Skeletal muscle tissue (tissue), 4 donors: ENCODE results near the gene TNFSF4. TPM values are rescaled to one million over a fixed set of nuclear protein-coding genes. Genes with fewer than 3 reads are reported as not detected.

Source experiments
- H3K27ac ChIP-seq: one replicate; pipeline ENCODE4 v1.7.0; 2013; ENCODE audit warnings: mild to moderate bottlenecking, low read depth, low read length, inconsistent platforms
- H3K27me3 ChIP-seq, 3 donors: one replicate each; pipeline ENCODE4 v1.7.0; 2013; ENCODE audit warnings: low read length in 3 of 3; ENCODE audit not compliant: control insufficient read depth in 3 of 3, insufficient read depth in 3 of 3
- H3K36me3 ChIP-seq, 3 donors: one replicate each; pipeline ENCODE4 v1.7.0; 2013; ENCODE audit warnings: low read length in 3 of 3; ENCODE audit not compliant: control insufficient read depth in 3 of 3, insufficient read depth in 3 of 3
- H3K4me1 ChIP-seq, 3 donors: one replicate each; pipeline ENCODE4 v1.7.0; 2013; ENCODE audit warnings: low read length in 3 of 3, mild to moderate bottlenecking in 3 of 3; ENCODE audit not compliant: control insufficient read depth in 3 of 3, insufficient read depth in 3 of 3
- H3K4me3 ChIP-seq, 3 donors: one replicate each; pipeline ENCODE4 v1.7.0; 2013; ENCODE audit warnings: low read length in 3 of 3
- H3K9ac ChIP-seq, 3 donors: one replicate each; pipeline ENCODE4 v1.7.0; 2013; ENCODE audit warnings: low read length in 3 of 3, mild to moderate bottlenecking in 3 of 3, moderate library complexity in 2 of 3, low read depth in 1 of 3
- H3K9me3 ChIP-seq, 3 donors: one replicate each; pipeline ENCODE4 v1.7.0; 2013; ENCODE audit warnings: low read length in 3 of 3; ENCODE audit not compliant: control insufficient read depth in 3 of 3
- total RNA-seq: library from RNA; depleted of rRNA; stranded (reverse); fragments of >200 nt; gene quantifications from one replicate; pipeline ENCODE4 v1.2.3, GENCODE V29; 2014
- donor health status: Osteomylitis.

Gene TNFSF4
- total RNA-seq, 1 donor from 2014 or later, result 2.6 TPM

- Histone ChIP-seq H3K36me3 (no peaks in the 10 kb centered on the region), H3K4me3 (no peak overlapping the region), H3K9ac (no peak overlapping the region), H3K27ac (no peak overlapping the region), H3K27me3 (no peaks in the 10 kb centered on the region), H3K4me1 (no peaks in the 10 kb centered on the region), H3K9me3 (no peaks in the 10 kb centered on the region)
These were observed 5.9 kb upstream of the TNFSF4 start for GRCh38 chr1:173212952-173213491.

- no peak overlapping the region for H3K4me3 ChIP-seq
- no peaks in the 10 kb centered on the region for H3K4me1 ChIP-seq
- H3K27ac ChIP-seq, result no peak overlapping the region
- H3K9me3 ChIP-seq, result no peaks in the 10 kb centered on the region
- H3K36me3 ChIP-seq, result no peaks in the 10 kb centered on the region
- no peaks in the 10 kb centered on the region for H3K27me3 ChIP-seq
- H3K9ac ChIP-seq, result no peak overlapping the region
These were observed 3.6 kb upstream of the TNFSF4 start for GRCh38 chr1:173210716-173211231.

GRCh38 chr1:173210283-173210682, 3.2 kb upstream of the TNFSF4 start:
- no peaks in the 10 kb centered on the region for H3K36me3 ChIP-seq
- H3K9me3 ChIP-seq, result no peaks in the 10 kb centered on the region
- no peak overlapping the region for H3K27ac ChIP-seq
- H3K4me1 ChIP-seq, result no peaks in the 10 kb centered on the region
- H3K27me3 ChIP-seq, result no peaks in the 10 kb centered on the region
- H3K4me3 ChIP-seq, result no peak overlapping the region
- no peak overlapping the region for H3K9ac ChIP-seq

- H3K27me3 ChIP-seq, result no peaks in the 10 kb centered on the region
- no peak overlapping the region for H3K9ac ChIP-seq
- H3K9me3 ChIP-seq, result no peaks in the 10 kb centered on the region
- H3K4me3 ChIP-seq, result no peak overlapping the region
- no peak overlapping the region for H3K27ac ChIP-seq
- no peaks in the 10 kb centered on the region for H3K4me1 ChIP-seq
- no peaks in the 10 kb centered on the region for H3K36me3 ChIP-seq
These were observed 1.7 kb upstream of the TNFSF4 start for GRCh38 chr1:173208868-173209267.

- Histone ChIP-seq H3K27ac (no peak overlapping the region), H3K9ac (no peak overlapping the region)
These were observed 1.0 kb upstream of the TNFSF4 start for GRCh38 chr1:173208146-173208545.

GRCh38 chr1:173205146-173206051, 1.7 kb downstream of the TNFSF4 start:
- no peak overlapping the region for H3K4me3 ChIP-seq

More at GRCh38 chr1:173208146-173208545, 1.0 kb upstream of the TNFSF4 start:
- H3K4me3 ChIP-seq, result no peak overlapping the region
- no peaks in the 10 kb centered on the region for H3K27me3 ChIP-seq
- H3K9me3 ChIP-seq, result no peaks in the 10 kb centered on the region
- no peaks in the 10 kb centered on the region for H3K36me3 ChIP-seq
- no peaks in the 10 kb centered on the region for H3K4me1 ChIP-seq

GRCh38 chr1:173204693-173205092, 2.4 kb downstream of the TNFSF4 start:
- Histone ChIP-seq H3K27me3 (no peaks in the 10 kb centered on the region), H3K36me3 (no peaks in the 10 kb centered on the region), H3K9ac (no peak overlapping the region), H3K4me1 (no peaks in the 10 kb centered on the region), H3K4me3 (no peak overlapping the region), H3K27ac (no peak overlapping the region), H3K9me3 (no peaks in the 10 kb centered on the region)

More at GRCh38 chr1:173205146-173206051, 1.7 kb downstream of the TNFSF4 start:
- H3K27ac ChIP-seq, result no peak overlapping the region
- no peak overlapping the region for H3K9ac ChIP-seq
- no peaks in the 10 kb centered on the region for H3K27me3 ChIP-seq
- no peaks in the 10 kb centered on the region for H3K9me3 ChIP-seq
- no peaks in the 10 kb centered on the region for H3K4me1 ChIP-seq
- H3K36me3 ChIP-seq, result no peaks in the 10 kb centered on the region

- no peaks in the 10 kb centered on the region for H3K9me3 ChIP-seq
- H3K4me3 ChIP-seq, result no peak overlapping the region
- H3K36me3 ChIP-seq, result no peaks in the 10 kb centered on the region
- no peak overlapping the region for H3K9ac ChIP-seq
- no peaks in the 10 kb centered on the region for H3K27me3 ChIP-seq
- H3K4me1 ChIP-seq, result no peaks in the 10 kb centered on the region
- H3K27ac ChIP-seq, result no peak overlapping the region
These were observed 4.5 kb downstream of the TNFSF4 start for GRCh38 chr1:173202424-173203145.

GRCh38 chr1:173201969-173202368, 5.2 kb downstream of the TNFSF4 start:
- Histone ChIP-seq H3K27ac (no peak overlapping the region), H3K4me1 (no peaks in the 10 kb centered on the region), H3K36me3 (no peaks in the 10 kb centered on the region), H3K27me3 (no peaks in the 10 kb centered on the region), H3K9ac (no peak overlapping the region), H3K9me3 (no peaks in the 10 kb centered on the region), H3K4me3 (no peak overlapping the region)
